ENCODE data around the gene ANXA6.

Gene ANXA6

GRCh38 chr5:151186538-151186937 lies 29.0 kb upstream of the ANXA6 start:
- no peak for TF ChIP-seq CTCF (IDR thresholded peaks at IDR 0.05; ENCODE audit: low read length, missing control alignments)
- H3K4me3 ChIP-seq (replicated peaks; ENCODE audit: low read depth, low read length), result no peak overlapping the region
- no peak for DNase-seq (ENCODE audit: low read depth)

DNA sequence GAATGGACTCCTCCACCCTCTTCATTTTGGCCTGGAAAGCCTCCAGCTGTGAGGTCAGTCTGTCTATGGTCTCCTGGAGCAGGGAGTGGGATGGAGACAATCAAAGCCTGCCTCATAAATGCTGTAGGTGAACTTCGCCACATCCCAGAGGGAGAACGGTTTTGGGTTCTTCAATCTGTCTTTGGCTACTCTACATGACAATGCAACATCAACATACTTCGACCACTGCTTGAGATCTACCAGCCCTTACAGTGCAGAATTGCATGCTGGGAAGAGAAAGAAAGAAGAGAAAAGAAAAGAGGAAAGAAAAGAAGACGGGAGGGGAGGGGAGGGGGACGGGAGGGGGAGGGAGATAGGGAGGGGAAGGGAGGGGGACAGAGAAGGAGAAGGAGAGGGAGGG lies 28.5 kb upstream of the ANXA6 start:
- no peak for DNase-seq (ENCODE audit: low read depth)
- no peak overlapping the region for H3K4me3 ChIP-seq (replicated peaks; ENCODE audit: low read depth, low read length)
- no peak for TF ChIP-seq CTCF (IDR thresholded peaks at IDR 0.05; ENCODE audit: low read length, missing control alignments)

DNA sequence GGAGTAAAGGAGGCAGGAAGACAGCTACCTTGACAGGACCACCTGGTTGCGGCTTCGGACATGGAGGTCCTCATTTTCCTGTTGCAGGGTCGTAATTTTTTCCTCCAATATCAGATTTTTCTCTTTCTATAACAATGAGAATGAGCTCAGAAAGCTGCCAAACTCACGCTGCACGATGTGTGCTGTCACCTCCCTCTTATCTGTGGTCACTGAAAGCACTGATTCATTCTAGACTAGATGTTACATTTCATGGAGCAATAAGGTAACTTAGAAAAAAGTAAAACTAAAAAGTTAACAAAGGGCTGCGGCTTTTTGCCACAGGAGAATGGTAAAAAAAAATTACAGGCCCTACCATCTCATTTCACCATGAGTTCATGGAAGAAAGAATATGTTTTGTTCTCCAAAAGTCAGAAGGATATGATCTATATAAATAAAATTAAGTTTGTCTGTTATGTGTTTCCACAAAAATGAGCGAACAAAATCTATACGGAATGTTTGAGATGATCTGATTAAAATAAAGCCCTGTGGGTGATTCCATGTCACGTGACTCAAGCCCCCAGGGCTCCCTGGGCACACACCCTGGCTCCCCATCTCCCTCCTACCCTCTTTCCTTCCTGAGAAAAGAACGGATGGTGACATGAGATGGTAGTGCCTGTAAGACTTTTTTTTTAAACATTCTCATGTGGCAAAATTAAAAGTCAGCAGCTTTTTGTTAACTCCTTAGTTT lies 26.9 kb upstream of the ANXA6 start:
- no peak for TF ChIP-seq CTCF (IDR thresholded peaks at IDR 0.05; ENCODE audit: low read length, missing control alignments)
- H3K4me3 ChIP-seq (replicated peaks; ENCODE audit: low read depth, low read length), result no peak overlapping the region
- no peak for DNase-seq (ENCODE audit: low read depth)

- H3K4me3 ChIP-seq (replicated peaks; ENCODE audit: low read depth, low read length), result no peak overlapping the region
- no peak for DNase-seq (ENCODE audit: low read depth)
- no peak for TF ChIP-seq CTCF (IDR thresholded peaks at IDR 0.05; ENCODE audit: low read length, missing control alignments)
Observed at GRCh38 chr5:151183456-151184245, 26.1 kb upstream of the ANXA6 start.

DNA sequence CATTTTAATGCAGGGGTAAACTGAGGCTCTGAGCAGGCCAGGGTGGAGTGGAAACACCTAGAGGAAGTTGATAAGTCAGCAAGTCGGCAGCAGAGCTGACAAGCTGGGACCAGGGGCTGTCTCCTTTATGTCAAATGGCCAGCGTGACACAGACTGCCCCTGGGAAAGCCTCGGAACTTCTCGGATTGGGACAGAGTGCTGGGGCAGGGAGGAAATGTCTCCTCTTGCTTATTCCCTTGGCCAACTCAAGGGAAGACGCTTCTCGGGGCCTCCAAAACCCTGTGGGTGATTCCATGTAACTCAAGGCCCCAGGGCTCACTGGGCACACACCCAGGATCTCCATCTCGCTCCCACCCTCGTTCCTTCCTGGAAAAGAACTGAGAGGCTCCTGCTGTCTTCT lies 25.4 kb upstream of the ANXA6 start:
- DNase-seq (ENCODE audit: low read depth), result no peak
- no peak for TF ChIP-seq CTCF (IDR thresholded peaks at IDR 0.05; ENCODE audit: low read length, missing control alignments)
- H3K4me3 ChIP-seq (replicated peaks; ENCODE audit: low read depth, low read length), result no peak overlapping the region

- TF ChIP-seq CTCF (IDR thresholded peaks at IDR 0.05; ENCODE audit: low read length, missing control alignments), result no peak
- H3K4me3 ChIP-seq (replicated peaks; ENCODE audit: low read depth, low read length), result no peak overlapping the region
- no peak for DNase-seq (ENCODE audit: low read depth)
Observed at GRCh38 chr5:151182524-151182900, 24.9 kb upstream of the ANXA6 start.
